GM19372 (cell line): Measurements from ENCODE around the gene CHKB.
A peak's percentile ranks its signal among the peaks of the same experiment; 100 is the strongest.

Source experiments
- ATAC-seq: cut with Tn5 transposase; IDR thresholded peaks from one replicate; pipeline ENCODE4 v1.9.1; 2021; ENCODE audit warnings: mild to moderate bottlenecking, low read depth, moderate library complexity; ENCODE audit not compliant: unreplicated experiment

Gene CHKB

DNA sequence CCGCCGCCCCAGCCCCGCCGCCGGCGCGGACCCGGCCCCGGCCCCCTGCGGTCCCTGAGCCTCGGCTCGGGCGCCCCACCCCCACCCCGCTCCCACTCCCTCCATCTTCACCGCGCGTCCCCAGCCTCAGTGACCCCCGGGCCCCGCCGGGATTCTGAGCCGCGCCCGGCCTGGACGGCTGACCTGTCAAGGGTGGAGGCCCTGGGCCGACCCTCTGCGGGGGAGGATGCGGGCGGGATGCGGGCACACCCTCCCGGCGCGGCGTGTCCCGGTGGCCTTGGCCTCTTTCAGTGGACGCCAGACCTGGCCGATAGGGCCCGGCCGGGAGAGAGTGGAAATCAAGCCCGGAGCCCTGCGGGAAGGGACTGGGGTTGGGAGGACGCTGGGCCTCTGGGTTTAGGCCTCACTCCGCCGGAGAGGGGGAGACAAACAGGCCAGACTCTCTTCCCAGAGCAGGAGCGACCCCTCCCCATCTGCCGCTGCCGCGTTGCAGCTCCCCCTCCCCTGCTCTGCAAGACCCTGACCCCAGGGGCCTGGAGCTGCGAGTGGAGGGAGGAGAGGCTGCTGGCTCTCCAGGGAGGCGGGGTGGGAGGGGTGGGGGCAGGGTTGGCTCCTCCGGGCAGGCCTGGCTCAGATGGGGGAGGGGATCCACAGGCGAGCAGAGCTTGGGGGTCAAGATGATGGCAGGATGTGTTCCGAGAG lies 18.5 kb upstream of the CHKB start:
- no peak for ATAC-seq

DNA sequence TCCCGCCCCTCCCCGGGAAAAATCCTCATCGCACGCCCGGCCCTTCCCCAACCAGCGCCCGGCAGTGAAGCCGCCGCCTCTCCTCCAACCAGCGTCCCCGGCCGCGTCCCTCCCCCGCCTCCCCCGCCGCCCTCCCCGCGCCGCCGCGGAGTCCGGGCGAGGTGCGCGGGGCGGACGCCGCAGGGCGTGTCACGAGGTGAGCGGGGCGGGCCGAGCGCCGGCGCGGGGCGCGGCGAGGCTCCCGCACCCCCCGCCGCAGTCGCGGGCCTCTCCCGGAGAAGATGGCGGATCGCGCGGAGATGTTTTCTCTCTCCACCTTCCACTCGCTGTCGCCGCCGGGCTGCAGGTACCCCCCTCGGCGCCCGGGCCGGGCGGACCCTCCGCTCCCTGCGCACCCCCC lies 17.9 kb upstream of the CHKB start, which contains the start of gene MAPK8IP2:
MAPK8IP2 (plus strand) TSS at position 256 of the 400 bp plus-strand sequence; CDS start at position 282, 26 bp downstream.
- ATAC-seq = no peak

DNA sequence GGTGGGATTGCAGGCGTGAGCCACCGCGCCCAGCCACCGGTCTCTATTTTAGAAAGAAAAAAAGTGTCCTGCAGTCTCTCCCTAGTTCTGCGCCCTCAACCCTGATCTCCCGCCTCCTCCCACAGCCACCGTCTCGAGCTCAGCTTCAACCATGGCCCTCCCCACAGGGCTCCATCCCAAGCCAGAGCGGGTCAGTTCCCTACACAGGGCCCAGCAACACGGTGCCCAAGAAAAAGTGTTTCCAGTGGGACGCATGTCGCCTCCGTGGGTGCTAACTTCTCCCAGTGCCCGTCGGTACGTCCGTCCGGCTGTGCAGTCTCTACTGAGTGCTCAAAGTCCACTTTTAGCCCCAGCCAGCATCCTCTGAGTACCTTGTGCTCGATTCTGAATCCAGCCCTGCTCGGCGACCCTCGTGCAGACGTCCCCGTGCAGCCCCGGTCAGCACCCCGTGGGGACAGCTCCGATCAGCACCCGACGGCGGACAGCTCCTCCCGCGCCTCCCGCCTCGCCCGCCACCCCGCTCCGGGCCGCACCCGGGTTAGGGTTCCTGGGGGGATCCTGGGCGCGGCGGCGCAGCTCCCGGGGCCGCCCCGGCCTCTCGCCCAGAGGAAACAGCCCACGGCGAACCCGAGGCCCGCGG lies 17.3 kb upstream of the CHKB start:
- ATAC-seq = no peak

DNA sequence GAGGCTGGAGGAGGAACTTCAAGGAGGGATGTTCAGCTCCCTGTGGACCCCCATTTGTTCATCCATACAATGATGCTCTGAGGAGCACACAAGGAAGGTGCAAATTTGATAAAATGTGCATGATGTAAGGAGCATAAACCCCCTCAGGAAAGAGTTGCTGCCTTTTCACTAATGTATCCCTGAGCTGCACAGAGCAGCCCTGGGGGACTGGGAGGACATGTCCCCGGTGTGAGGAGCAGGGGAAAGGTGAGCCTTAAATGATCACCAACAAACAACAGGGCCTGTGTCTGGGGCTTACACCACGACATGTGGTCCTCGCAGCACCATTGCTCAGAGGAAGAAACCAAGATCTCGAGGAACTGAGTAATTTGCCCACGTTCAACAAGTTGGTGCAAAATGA lies 14.4 kb upstream of the CHKB start:
- no peak for ATAC-seq

DNA sequence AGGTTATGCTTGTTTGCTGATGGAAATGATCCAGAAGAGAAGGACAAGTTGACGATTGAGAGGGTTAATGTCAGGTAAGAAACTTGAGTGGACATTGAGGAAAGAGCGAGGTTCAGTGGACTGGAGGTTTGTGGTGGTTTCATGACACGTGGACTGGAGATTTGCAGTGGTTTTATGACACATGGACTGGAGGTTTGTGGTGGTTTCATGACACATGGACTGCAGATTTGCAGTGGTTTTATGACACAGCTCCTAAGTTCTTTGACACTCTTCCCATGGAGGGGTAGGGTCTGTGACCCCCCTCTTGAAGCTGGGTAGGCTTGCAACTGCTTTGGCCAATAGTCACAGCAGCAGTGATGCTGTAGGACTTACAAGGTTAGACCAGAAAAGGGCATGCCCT lies 12.5 kb upstream of the CHKB start:
- ATAC-seq = no peak

DNA sequence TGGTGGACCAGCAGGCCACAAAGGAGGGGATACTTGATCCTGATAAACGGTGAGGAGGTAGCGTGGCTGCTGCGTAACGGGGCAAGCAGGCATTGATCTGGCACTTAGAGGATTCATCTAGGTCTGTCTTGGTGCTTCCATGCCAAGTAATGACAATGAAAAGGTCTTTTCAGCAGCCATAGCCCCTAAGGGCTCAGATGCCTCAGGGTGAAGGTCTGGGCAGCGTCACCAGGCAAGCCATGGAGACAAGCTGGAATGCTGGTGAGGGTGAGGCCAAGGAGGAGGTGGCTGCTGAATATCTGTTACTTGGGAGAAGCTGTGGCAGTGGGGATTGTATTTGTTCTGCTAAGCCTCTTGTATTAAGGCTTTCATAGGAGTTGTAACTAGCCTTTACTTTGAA lies 4.8 kb upstream of the CHKB start:
- no peak for ATAC-seq

DNA sequence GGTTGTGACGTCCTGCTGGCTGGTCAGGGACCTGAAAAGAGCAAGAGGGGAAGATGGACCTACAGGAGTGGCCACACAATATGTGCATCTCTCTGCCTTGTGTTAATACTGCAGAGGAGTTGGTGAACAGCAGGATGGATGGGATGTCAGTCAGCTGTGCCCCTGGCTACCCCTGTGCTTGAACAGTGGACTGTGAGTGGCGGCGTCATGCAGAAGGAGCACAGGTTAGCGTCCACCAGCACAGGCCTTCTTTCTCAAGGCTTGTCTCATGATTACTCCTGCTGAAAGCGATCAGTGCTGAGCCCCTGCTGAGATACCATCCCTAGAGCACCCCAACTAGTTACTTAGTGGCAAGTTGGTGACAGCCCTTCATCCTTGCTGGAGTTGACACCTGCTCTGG lies 3.8 kb upstream of the CHKB start:
- ATAC-seq = no peak

DNA sequence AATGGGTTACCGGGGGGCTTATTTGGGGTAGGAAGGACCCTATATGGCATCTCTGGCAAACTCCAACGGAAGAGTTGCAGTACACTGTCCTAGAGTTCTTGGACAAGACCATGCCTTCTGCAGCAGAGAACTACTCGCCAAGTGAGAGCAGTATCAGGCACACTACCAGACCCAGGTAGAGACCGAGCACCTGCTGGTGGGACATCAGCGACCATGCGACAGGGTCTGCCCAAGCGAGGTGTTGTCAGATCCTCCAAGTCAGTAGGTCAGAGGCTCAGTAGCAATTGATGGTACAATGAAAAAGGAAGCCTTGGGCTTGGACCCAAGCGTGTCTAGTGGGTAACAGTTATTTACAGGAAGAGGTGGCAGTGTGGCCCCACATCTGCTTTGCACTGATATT lies 3.1 kb upstream of the CHKB start:
- ATAC-seq = no peak

DNA sequence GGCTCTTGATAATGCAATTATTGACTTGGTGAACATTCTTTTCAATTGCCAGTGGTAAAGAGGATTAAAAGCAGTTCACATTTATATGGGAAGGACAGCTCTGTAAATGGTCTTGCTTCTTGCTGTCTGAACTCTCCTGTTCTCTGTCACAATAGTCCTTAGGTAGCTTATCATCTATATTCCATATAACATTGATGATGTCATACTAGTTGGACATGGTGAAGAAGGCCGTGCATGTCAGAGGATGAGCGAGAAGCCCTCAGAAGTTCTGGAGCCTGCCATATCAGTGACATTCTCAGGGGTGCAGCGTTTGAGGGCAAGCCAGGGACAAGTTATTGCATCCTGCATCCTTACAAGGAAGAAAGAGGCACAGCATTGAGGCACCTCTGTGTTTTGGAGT lies 2.6 kb upstream of the CHKB start:
- no peak for ATAC-seq

DNA sequence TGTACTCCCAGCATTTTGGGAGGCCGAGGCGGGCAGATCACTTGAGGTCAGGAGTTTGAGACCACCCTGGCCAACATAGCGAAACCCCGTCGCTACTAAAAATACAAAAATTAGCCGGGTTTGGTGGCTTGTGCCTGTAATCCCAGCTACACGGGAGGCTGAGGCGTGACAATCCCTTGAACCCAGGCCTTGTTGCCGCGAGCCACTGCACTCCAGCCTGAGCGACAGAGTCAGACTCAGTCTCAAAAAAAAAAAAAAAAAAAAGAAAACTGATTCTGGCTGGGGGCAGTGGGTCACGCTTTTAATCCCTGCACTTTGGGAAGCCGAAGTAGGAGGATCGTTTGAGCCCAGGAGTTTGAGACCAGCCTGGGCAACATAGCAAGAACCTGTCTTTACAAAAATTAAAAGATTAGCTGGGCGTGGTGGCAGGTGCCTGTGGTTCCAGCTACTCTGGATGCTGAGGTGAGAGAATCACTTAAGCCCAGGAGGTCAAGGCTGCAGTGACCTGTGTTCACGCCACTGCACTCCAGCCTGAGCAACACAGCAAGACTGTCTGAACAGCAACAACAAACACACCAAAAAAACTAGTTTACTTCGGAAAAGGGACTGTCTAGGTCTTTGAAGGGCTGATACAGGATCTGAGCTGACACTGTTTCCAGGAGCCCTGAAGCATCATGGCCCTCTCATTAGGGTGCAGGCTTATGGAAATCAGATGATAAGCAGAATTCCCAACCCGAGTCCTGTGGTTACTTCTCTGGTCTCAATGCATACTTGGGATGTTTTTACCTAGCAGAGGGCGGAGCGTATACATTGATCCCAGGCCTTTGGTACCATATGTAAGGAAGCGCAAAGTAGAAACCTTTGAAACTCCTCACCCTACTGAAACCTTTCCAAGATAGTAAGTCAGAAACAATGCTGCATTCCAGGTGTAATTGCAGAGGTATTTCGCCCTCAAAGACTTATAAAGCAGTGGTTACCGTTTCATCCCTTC lies 1.8 kb upstream of the CHKB start:
- no peak for ATAC-seq

DNA sequence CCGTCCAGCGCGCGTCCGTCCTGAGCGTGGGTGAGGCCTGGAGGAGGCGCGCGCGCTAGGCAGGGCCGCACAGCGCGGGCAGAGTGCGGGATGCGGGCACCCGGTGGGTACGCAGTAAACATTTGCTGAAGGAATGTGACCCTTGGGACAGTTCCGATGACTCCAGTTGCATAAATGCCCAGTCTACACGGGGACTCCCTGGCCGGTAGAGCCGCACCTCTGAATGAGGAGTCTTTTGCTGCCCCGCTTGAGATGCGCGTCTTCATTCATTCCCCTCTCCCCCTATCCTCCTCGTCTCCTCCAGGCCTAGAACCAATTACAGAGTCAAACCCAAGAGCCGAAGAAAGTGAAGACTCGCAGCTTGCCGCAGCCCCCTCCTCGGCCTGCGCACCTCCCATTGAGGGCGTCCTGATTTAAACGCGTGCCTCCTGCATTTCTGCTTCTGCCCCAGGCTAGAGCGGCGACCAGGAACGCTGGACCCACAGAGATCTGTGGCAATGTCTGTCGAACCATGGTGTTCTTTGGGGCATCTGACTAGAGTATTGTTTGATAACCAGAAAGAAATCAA lies 729 bp upstream of the CHKB start:
- peak; percentile 22 for ATAC-seq

DNA sequence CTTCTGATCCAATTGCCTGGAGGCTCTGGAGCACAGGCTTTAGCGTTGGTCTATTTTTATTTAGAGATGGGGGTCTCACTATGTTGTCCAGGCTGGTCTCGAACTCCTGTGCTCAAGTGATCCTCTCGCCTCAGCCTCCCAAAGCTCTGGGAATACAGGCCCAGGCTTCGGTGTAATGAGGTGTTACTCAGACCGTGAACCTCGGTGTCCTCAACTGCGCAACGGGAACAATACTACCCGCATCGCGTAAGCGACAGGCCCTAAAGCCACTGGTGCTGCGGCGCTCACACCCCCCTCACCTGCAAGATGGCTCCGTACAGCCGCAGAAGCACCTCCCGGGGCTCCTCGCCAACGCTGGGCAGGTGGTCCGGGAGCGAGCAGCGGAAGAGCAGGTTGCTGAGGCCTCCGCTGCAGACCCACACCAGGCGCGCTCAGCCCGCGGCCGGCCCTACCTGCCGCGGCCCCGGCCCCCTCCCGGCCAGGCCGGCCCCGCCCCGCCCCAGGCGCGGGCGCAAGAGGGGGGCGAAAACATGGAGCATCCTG lies 628 bp downstream of the CHKB start:
- ATAC-seq = peak; percentile 2

DNA sequence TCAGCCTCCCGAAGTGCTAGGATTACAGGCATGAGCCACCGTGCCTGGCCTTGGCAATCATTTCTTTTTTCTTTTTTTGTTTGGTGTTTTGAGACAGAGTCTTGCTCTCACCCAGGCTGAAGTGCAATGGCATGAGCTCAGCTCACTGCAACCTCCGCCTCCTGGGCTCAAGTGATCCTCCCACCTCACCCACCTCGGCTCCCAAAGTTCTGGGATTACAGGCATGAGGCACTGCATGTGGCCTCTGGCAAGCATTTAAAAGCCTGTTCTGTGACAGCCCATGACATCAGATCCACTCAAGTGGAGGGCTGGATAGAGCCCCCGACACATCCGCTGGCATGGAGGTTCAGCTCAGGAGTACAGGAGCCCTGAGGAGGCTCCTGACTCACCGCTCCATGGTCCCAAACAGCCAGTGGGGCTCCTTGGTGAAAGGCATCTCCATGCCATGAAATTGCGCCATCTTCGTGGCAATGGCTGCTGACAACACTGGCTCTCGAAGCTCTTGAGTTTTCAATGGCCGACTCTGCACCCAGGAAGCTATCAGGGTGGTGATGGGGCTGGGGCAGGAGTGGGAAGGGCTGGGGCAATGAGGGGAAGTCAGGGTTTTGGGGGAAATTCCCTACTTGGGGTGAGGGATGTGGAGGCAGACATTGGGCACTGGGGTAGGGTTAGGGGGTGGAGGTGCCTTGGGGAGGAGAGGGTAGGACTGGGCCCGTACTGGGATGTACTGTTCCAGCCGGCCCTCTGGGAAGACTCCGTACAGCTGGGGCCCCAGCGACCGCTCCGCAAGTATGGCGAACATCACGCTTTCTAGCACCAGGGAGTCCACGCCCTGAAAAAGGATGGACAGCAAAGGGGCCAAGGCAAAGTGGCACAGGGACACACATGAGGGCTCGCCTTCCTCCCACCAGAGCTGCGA lies 1.4 kb downstream of the CHKB start:
- ATAC-seq = no peak

DNA sequence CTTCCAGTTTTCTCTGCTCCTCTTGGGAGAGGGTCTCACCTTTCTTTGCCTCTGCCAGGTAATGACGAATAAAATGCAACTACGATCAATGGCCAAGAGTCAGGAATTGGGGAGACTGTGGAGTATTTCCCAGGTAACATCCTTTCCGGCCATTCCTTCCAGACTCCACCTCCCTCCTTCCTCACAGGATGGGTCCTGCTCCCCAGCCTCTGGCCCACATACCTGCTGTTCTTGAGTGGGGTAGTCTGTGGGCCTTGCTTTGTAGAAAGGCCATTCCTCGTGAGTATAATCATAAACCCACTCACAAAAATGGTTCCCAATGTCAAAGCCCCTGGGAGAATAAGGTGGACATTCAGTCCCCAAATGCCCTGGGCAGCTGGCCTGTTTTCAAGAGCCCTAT lies 2.9 kb downstream of the CHKB start:
- ATAC-seq = no peak

DNA sequence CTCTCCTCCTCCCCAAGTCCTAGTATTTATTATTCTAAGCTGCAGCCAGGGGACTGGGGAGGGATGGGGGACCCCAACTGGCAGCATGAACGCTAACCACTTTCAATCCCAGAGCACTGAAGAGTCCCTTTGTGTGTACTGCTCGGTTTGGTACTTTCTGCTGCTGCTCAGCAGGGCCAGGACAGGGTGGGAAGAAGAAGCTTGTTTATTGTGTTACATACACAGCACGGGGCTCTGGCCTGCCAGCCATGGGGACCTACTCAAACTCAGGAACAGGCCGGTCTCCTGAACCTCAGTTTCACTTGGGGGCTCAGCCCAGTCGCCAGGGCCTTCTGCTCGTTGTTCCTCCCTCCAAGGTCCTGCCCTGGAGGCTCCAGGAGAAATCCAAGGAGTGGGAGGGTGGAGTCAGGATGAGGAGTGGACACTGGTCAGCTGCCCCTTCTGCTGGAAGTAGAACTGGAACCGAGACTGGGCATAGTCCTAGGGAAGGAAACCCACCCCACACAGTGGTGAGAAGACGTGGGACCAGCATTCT lies 3.8 kb downstream of the CHKB start:
- no peak for ATAC-seq

DNA sequence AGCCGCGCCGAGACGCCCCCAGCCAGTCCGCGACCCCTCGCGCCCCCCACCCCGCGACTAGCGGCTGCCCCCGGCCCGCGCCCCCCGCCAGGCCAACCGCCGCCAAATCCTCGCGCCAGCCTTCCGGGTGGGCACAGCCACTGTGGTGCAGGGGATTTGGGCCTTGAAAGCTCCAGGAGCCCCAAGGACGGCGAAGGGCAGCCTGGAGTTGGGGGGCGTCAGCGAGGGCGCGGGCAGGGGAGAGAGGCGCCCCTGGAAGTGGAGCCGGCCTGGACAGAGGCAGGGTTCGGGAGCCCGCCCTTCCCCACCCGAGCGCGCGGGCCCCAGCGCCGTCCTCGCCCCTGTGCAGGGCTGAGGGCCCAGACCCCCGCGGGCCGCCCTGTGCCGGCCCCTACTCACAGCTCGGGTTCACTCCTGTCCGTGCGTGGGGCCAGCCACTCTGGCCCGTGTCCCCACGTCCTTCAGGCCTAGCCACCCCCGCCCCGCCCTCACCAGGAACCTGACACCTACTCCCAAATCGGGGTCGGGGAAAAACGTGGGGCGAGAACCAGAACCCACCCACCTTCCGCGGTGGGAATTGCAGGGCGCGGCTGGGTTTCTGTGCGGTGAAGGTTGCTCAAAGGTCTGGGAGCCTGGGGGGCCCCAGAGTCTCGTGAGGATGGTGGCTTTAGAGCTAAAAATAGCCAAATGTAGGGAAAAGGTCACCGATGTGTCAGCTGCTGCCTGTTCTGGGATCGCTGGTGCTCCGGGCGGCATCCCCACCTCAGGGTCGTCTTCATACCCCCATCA lies 4.5 kb downstream of the CHKB start, which contains the start of gene CPT1B:
CPT1B (minus strand) TSS at position 441 of the 789 bp plus-strand sequence. CDS start 512 bp downstream, outside the sequence.
- ATAC-seq = no peak

DNA sequence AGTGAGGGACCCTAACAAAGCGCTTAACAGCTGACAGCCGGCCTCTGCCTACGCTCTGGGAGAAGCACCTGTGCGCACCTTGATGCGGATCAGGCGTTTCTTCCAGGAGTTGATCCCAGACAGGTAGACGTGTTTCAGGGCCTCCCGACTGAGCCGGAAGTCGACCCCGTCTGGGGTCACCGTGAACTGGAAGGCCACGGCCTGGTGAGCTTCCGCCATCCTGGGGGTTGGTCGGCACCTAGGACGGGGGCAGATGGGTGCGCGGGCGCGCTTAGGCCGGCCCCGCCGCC lies 5.0 kb downstream of the CHKB start:
- ATAC-seq = no peak

DNA sequence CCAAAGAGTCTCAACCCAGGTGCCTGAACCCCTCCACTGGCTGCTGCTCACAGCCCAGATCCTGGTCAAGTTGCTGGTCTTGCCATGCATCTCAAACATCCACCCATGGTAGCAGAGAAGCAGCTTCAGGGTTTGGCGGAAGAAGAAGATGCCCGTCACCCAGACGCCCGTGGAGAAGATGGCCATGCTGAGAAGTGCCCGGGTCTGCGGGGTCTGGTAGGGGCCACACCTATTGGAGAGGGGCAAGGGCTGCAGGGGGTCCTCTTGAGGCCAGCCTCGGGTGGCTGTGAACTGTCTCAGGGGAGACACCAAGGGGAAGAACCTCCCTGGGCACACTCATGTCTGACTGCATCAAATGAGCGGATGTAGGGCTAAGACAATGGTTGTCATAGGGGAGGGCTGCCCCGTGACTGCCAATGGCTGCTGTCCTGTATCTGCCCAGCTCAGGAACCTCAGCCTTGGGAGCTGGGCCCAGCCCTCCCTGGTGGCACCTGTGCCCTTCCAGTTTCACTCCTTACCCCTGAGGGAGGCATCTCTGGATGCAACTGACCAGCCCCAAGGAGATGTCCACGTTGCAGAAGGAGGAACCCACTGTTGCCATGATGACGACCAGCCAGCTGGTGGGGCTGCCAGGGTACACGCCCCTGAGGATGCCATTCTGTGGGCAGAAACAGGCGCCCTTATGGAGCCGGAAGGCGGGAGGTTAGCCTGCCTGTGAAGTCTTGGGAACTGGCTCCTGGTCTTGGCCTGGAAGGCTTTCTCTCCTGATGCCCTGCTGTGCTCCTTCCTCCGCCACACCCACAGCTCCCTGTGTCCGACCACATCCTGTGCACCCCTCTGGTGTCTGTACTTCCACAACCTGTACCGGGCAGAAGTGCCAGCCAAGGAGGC lies 5.6 kb downstream of the CHKB start:
- ATAC-seq = no peak
